GM12878 (cell line): ENCODE results near the gene RPGR. TPM values are rescaled to one million over a fixed set of nuclear protein-coding genes. Genes with fewer than 3 reads are reported as not detected.
A peak's percentile ranks its signal among the peaks of the same experiment; 100 is the strongest.

Experiments used
- ATAC-seq: fragments of 200-7000 bp; cut with Tn5 transposase; 3 replicates; pipeline ENCODE4 v1.9.1; 2020; ENCODE audit warnings: mild to moderate bottlenecking, moderate library complexity
- BruUV-seq: library from RNA; stranded (reverse); fragments of 400-500 nt; replicated peaks from 2 replicates; lab custom pipeline; 2021; lab: Mats Ljungman, UMichigan
- CTCF ChIA-PET: fragments of 300-600 bp; sonication (Branson Sonifier 250); formaldehyde crosslinking; extraction: SDS; loops from one replicate; lab custom pipeline; 2021; ENCODE audit warnings: inconsistent platforms; lab: Yijun Ruan, JAX
- POLR2A ChIA-PET: fragments of 350-600 bp; formaldehyde crosslinking; extraction: SDS; loops from one replicate; lab custom pipeline; 2021; ENCODE audit warnings: inconsistent platforms; lab: Charles Lee
- RAD21 ChIA-PET: fragments of 300-600 bp; sonication (Branson Sonifier 250); formaldehyde crosslinking; loops from one replicate; lab custom pipeline; 2023; ENCODE audit warnings: antibody characterized with exemption; ENCODE audit not compliant: unreplicated experiment; lab: Charles Lee
- SMC1A ChIA-PET: fragments of 300-600 bp; sonication (Branson Sonifier 250); formaldehyde crosslinking; loops from one replicate; lab custom pipeline; 2023; ENCODE audit not compliant: unreplicated experiment, uncharacterized antibody; lab: Charles Lee
- DNase-seq: peaks from one replicate; pipeline ENCODE4 v3.0.0-alpha.2; 2011; ENCODE audit warnings: low read depth, low spot score
- FAIRE-seq: peaks from 3 replicates; lab custom pipeline; 2011; peaks lifted over from hg19 to GRCh38; lab: Jason Lieb, UNC
- H2AFZ ChIP-seq: 2 replicates; pipeline ENCODE4 v1.6.0; 2011; ENCODE audit warnings: low read depth, low read length, control low read depth; ENCODE audit not compliant: control insufficient read depth
- H3K27ac ChIP-seq: 2 replicates; pipeline ENCODE4 v1.5.1; 2011; ENCODE audit warnings: control low read depth; ENCODE audit not compliant: control insufficient read depth, insufficient read depth
- H3K27me3 ChIP-seq, 2 experiments: replicated peaks in 1 of 2; 2 replicates each; pipeline versions ENCODE4 v1.6.0 to v1.6.1; 2011; ENCODE audit warnings: low read length in 1 of 2; ENCODE audit not compliant: control insufficient read depth in 2 of 2, insufficient read depth in 2 of 2
- H3K36me3 ChIP-seq, 2 experiments: 2 replicates each; pipeline ENCODE4 v1.5.1; 2011; ENCODE audit warnings: low read length in 1 of 2; ENCODE audit not compliant: control insufficient read depth in 2 of 2, insufficient read depth in 2 of 2
- H3K4me1 ChIP-seq: 2 replicates; pipeline ENCODE4 v1.6.1; 2011; ENCODE audit warnings: mild to moderate bottlenecking, low read length, moderate library complexity, mixed read lengths; ENCODE audit not compliant: control insufficient read depth, insufficient read depth
- H3K4me2 ChIP-seq: 2 replicates; pipeline ENCODE4 v1.6.0; 2011; ENCODE audit warnings: control low read depth; ENCODE audit not compliant: control insufficient read depth, insufficient read depth
- H3K4me3 ChIP-seq: fragments of 200-600 bp; sonication (generic); 2 replicates; pipeline ENCODE4 v1.5.1; 2016
- H3K79me2 ChIP-seq: 2 replicates; pipeline ENCODE4 v1.6.0; 2011; ENCODE audit warnings: low read length; ENCODE audit not compliant: control insufficient read depth, insufficient read depth
- H3K9ac ChIP-seq: 2 replicates; pipeline ENCODE4 v1.8.0; 2011; ENCODE audit warnings: low read length, control low read depth, mixed read lengths; ENCODE audit not compliant: control insufficient read depth, insufficient read depth
- H3K9me3 ChIP-seq: replicated peaks from 3 replicates; pipeline ENCODE4 v1.5.1; 2011; ENCODE audit warnings: mild to moderate bottlenecking, low read length; ENCODE audit not compliant: control insufficient read depth, insufficient read depth
- H4K20me1 ChIP-seq: 2 replicates; pipeline ENCODE4 v1.6.0; 2011; ENCODE audit not compliant: control insufficient read depth, insufficient read depth
- BRCA1 ChIP-seq: IDR thresholded peaks from 2 replicates; pipeline ENCODE4 v1.6.1; 2011; ENCODE audit warnings: low read depth, low read length, improper control_type of control experiment
- EZH2 ChIP-seq: IDR thresholded peaks from 2 replicates; pipeline ENCODE4 v1.6.1; 2012; ENCODE audit warnings: low read depth, mild to moderate bottlenecking, control low read depth, inconsistent platforms, low read length, borderline replicate concordance; ENCODE audit not compliant: control insufficient read depth
- HDAC2 ChIP-seq: fragments of 200-600 bp; sonication (generic); IDR thresholded peaks from 2 replicates; pipeline ENCODE4 v1.6.1; 2017
- IKZF1 ChIP-seq: fragments of 450-650 bp; conservative IDR thresholded peaks from 2 replicates; pipeline ENCODE4 v1.6.1; 2017; ENCODE audit warnings: antibody characterized with exemption, mild to moderate bottlenecking
- WGBS: methylation state at CpG from one replicate; pipeline ENCODE4 v1.1.6; 2016; ENCODE audit warnings: low lambda C conversion rate; ENCODE audit not compliant: insufficient replicate concordance, insufficient coverage; ENCODE audit errors: missing lambda C conversion rate; 5-methylcytosine and 5-hydroxymethylcytosine counted together
- in situ Hi-C: fragments of 300-500 bp; cut with MboI; formaldehyde crosslinking; loops from 9 replicates; pipeline ENCODE4 v1.14.3; 2018; ENCODE audit warnings: mixed read lengths
- intact Hi-C: fragments of 100-400 bp; cut with micrococcal nuclease; formaldehyde crosslinking; loops from one replicate; pipeline ENCODE4 v1.14.2; 2022; ENCODE audit not compliant: unreplicated experiment
- polyA plus RNA-seq, 11 experiments: library from polyadenylated mRNA; depleted of rRNA in 4 of 11; unstranded in 6 of 11; stranded (reverse) in 5 of 11; fragments of >200 nt; fragmentation: Nextera tagmentation in 4 of 11; fragmentation: Illumina TruSeq in 1 of 11; extraction: Ambion mirVana in 4 of 11; extraction: Trizol in 1 of 11; gene quantifications; 1 replicate in 1 of 11; 2 replicates in 10 of 11; pipeline versions ENCODE4 v1.2.1 to v1.2.3, GENCODE V29; 2011 to 2016; ENCODE audit warnings: inconsistent platforms in 2 of 11, missing spikeins in 2 of 11, low read depth in 1 of 11
- total RNA-seq, 4 experiments: library from RNA; depleted of rRNA in 3 of 4; stranded (reverse); fragments of >200 nt in 3 of 4; fragmentation: Illumina TruSeq in 1 of 4; extraction: Trizol in 1 of 4; gene quantifications; 2 replicates each; pipeline versions ENCODE4 v1.2.1 to v1.2.3, GENCODE V29; 2013 to 2021
- TF ChIP-seq, protein P1 (sequence below): IDR thresholded peaks from 2 replicates; pipeline ENCODE4 v1.6.1; 2012; ENCODE audit warnings: mild to moderate bottlenecking, low read depth, low read length
- TF ChIP-seq, protein P2 (sequence below): fragments of 450-650 bp; formaldehyde crosslinking; IDR thresholded peaks from 2 replicates; pipeline ENCODE4 v1.5.0; 2022; ENCODE audit warnings: mild to moderate bottlenecking, missing genetic modification characterization
- TF ChIP-seq, protein P3 (sequence below), 3 experiments: IDR thresholded peaks in 2 of 3; conservative IDR thresholded peaks in 1 of 3; 2 replicates each; pipeline ENCODE4 v1.5.1; 2011; ENCODE audit warnings: low read depth in 3 of 3, low read length in 3 of 3, mild to moderate bottlenecking in 3 of 3, control low read depth in 2 of 3, moderate library complexity in 2 of 3, inconsistent platforms in 1 of 3, mixed read lengths in 1 of 3; ENCODE audit not compliant: control insufficient read depth in 2 of 3, insufficient read depth in 1 of 3; ENCODE audit errors: extremely low read depth in 1 of 3
- TF ChIP-seq, protein P4 (sequence below): fragments of 450-650 bp; IDR thresholded peaks from 2 replicates; pipeline ENCODE4 v1.6.1; 2017; ENCODE audit warnings: mild to moderate bottlenecking
- TF ChIP-seq, protein P5 (sequence below): fragments of 450-650 bp; IDR thresholded peaks from 2 replicates; pipeline ENCODE4 v1.6.1; 2016; ENCODE audit warnings: mild to moderate bottlenecking

RPGR gene
- total and polyA plus RNA-seq, 10 of the 15 experiments (the other 5 are each of a cell fraction or from before 2014, with no cell fraction given), result 5.5 to 13.4 (median 7.6) TPM

DNA sequence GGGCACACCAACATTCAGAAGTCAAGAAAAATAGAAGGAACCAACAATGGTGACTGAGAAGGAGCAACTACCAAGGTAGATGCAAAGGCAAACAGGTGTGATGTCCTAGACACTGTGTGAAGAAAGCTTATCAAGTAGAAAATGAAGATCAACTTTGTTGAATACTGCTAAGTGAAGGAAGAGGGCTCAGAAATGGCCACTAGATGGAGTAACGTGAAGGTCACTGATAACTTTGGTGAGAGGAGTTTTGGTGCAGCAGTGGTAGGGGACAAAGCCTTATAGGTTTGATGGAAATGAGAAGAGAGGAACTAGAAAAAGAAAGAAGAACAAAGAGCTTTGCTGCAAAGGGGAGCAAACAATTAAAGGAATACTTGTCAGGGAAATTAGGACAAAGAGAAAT lies 48.6 kb upstream of the RPGR start:
- H3K4me3 ChIP-seq, result no peak overlapping the region
- intact Hi-C loops, result no loop called here
- ChIA-PET SMC1A (interaction anchor here (1.3 kb wide), 1 partner anchor 10 kb away, joined by 3 read pairs; no protein-coding TSS in a partner anchor), RAD21 (no interaction called here), POLR2A (no interaction called here), CTCF (interaction anchor here (1.3 to 1.6 kb wide), 2 partner anchors 10 to 13 kb away, joined by 3 to 5 read pairs; no protein-coding TSS in a partner anchor)
- peaks cover 0 to 3% of the 10 kb centered on the region in 2 experiments; a peak in 1 of 4 replicates for H3K27me3 ChIP-seq
- no peaks in the 10 kb centered on the region for H4K20me1 ChIP-seq
- FAIRE-seq (peak; percentile 44), ATAC-seq (peak; percentile 70), DNase-seq (no peak)
- in situ Hi-C loops, result no loop called here
- no peak overlapping the region for H2AFZ ChIP-seq
- no peaks in the 10 kb centered on the region for H3K79me2 ChIP-seq
- 0% methylated on average over 1 of the region's 1 CpG for WGBS
- no TSS peak for BruUV-seq
- no peak overlapping the region for H3K27ac ChIP-seq
- H3K36me3 ChIP-seq, result no peaks in the 10 kb centered on the region
- no peak overlapping the region for H3K4me2 ChIP-seq
- H3K9ac ChIP-seq, result no peak overlapping the region
- H3K9me3 ChIP-seq, result no peaks in the 10 kb centered on the region
- no peaks in the 10 kb centered on the region for H3K4me1 ChIP-seq
- TF ChIP-seq, protein P1, sequence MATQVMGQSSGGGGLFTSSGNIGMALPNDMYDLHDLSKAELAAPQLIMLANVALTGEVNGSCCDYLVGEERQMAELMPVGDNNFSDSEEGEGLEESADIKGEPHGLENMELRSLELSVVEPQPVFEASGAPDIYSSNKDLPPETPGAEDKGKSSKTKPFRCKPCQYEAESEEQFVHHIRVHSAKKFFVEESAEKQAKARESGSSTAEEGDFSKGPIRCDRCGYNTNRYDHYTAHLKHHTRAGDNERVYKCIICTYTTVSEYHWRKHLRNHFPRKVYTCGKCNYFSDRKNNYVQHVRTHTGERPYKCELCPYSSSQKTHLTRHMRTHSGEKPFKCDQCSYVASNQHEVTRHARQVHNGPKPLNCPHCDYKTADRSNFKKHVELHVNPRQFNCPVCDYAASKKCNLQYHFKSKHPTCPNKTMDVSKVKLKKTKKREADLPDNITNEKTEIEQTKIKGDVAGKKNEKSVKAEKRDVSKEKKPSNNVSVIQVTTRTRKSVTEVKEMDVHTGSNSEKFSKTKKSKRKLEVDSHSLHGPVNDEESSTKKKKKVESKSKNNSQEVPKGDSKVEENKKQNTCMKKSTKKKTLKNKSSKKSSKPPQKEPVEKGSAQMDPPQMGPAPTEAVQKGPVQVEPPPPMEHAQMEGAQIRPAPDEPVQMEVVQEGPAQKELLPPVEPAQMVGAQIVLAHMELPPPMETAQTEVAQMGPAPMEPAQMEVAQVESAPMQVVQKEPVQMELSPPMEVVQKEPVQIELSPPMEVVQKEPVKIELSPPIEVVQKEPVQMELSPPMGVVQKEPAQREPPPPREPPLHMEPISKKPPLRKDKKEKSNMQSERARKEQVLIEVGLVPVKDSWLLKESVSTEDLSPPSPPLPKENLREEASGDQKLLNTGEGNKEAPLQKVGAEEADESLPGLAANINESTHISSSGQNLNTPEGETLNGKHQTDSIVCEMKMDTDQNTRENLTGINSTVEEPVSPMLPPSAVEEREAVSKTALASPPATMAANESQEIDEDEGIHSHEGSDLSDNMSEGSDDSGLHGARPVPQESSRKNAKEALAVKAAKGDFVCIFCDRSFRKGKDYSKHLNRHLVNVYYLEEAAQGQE, result no peak
- TF ChIP-seq BRCA1 (no peak), EZH2 (no peak), IKZF1 (no peak), HDAC2 (no peak)
- TF ChIP-seq, protein P2, sequence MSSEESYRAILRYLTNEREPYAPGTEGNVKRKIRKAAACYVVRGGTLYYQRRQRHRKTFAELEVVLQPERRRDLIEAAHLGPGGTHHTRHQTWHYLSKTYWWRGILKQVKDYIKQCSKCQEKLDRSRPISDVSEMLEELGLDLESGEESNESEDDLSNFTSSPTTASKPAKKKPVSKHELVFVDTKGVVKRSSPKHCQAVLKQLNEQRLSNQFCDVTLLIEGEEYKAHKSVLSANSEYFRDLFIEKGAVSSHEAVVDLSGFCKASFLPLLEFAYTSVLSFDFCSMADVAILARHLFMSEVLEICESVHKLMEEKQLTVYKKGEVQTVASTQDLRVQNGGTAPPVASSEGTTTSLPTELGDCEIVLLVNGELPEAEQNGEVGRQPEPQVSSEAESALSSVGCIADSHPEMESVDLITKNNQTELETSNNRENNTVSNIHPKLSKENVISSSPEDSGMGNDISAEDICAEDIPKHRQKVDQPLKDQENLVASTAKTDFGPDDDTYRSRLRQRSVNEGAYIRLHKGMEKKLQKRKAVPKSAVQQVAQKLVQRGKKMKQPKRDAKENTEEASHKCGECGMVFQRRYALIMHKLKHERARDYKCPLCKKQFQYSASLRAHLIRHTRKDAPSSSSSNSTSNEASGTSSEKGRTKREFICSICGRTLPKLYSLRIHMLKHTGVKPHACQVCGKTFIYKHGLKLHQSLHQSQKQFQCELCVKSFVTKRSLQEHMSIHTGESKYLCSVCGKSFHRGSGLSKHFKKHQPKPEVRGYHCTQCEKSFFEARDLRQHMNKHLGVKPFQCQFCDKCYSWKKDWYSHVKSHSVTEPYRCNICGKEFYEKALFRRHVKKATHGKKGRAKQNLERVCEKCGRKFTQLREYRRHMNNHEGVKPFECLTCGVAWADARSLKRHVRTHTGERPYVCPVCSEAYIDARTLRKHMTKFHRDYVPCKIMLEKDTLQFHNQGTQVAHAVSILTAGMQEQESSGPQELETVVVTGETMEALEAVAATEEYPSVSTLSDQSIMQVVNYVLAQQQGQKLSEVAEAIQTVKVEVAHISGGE (CRISPR knock-in tag), result no peak
- TF ChIP-seq, protein P3, sequence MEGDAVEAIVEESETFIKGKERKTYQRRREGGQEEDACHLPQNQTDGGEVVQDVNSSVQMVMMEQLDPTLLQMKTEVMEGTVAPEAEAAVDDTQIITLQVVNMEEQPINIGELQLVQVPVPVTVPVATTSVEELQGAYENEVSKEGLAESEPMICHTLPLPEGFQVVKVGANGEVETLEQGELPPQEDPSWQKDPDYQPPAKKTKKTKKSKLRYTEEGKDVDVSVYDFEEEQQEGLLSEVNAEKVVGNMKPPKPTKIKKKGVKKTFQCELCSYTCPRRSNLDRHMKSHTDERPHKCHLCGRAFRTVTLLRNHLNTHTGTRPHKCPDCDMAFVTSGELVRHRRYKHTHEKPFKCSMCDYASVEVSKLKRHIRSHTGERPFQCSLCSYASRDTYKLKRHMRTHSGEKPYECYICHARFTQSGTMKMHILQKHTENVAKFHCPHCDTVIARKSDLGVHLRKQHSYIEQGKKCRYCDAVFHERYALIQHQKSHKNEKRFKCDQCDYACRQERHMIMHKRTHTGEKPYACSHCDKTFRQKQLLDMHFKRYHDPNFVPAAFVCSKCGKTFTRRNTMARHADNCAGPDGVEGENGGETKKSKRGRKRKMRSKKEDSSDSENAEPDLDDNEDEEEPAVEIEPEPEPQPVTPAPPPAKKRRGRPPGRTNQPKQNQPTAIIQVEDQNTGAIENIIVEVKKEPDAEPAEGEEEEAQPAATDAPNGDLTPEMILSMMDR (IDR thresholded peaks at IDR 0.05 in 2 of 3, conservative IDR thresholded peaks at IDR 0.05 in 1 of 3; ENCODE audit: control insufficient read depth in 2 of 3, extremely low read depth in 1 of 3, insufficient read depth in 1 of 3, low read depth in 3 of 3, low read length in 3 of 3), result peak; percentile 42 to 67 (median 55); a peak in 5 of 6 replicates
- TF ChIP-seq, protein P4, sequence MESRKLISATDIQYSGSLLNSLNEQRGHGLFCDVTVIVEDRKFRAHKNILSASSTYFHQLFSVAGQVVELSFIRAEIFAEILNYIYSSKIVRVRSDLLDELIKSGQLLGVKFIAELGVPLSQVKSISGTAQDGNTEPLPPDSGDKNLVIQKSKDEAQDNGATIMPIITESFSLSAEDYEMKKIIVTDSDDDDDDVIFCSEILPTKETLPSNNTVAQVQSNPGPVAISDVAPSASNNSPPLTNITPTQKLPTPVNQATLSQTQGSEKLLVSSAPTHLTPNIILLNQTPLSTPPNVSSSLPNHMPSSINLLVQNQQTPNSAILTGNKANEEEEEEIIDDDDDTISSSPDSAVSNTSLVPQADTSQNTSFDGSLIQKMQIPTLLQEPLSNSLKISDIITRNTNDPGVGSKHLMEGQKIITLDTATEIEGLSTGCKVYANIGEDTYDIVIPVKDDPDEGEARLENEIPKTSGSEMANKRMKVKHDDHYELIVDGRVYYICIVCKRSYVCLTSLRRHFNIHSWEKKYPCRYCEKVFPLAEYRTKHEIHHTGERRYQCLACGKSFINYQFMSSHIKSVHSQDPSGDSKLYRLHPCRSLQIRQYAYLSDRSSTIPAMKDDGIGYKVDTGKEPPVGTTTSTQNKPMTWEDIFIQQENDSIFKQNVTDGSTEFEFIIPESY, result no peak
- TF ChIP-seq, protein P5, sequence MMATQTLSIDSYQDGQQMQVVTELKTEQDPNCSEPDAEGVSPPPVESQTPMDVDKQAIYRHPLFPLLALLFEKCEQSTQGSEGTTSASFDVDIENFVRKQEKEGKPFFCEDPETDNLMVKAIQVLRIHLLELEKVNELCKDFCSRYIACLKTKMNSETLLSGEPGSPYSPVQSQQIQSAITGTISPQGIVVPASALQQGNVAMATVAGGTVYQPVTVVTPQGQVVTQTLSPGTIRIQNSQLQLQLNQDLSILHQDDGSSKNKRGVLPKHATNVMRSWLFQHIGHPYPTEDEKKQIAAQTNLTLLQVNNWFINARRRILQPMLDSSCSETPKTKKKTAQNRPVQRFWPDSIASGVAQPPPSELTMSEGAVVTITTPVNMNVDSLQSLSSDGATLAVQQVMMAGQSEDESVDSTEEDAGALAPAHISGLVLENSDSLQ, result no peak
